ENCODE results near the gene TTBK2.
A peak's percentile ranks its signal among the peaks of the same experiment; 100 is the strongest.

Gene TTBK2

DNA sequence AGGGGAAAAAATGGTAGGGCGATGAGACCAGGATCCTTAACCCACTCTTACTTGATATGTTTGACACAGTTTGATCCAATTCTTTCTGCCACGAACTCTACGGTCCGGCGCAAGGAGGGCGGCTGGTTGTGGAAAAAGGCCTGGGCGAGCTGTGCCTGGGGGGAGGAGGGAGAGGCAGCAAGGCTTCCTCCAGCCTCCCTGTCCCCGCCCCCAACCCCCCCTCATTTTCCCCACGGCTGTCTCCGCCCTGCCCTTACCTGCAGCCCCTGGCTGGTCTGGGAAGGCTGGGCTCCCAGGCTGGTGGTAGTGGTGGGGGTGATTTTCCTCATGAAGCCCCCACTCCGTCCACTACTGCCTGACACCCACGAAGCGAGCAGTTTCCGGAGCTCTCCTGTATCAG, 191.6 kb downstream of the TTBK2 start:
- Histone ChIP-seq H2AFZ (ENCODE audit: low read length) (no peak overlapping the region), H4K91ac (ENCODE audit: low read depth, low read length, poor library complexity) (no peak overlapping the region), H2BK120ac (ENCODE audit: low read depth, low read length) (no peak overlapping the region), H2BK5ac (ENCODE audit: low read length) (no peak overlapping the region), H3K18ac (ENCODE audit: low read length) (no peak overlapping the region), H3K27me3 (ENCODE audit: control insufficient read depth in 3 of 3, insufficient read depth in 3 of 3, low read depth in 1 of 3, low read length in 3 of 3) (no peaks in the 10 kb centered on the region), H2BK15ac (ENCODE audit: low read length) (no peak overlapping the region), H3K4me1 (ENCODE audit: control insufficient read depth in 2 of 2, insufficient read depth in 1 of 2, low read depth in 1 of 2, low read length in 2 of 2) (peaks cover 0 to 2% of the 10 kb centered on the region in 2 donors), H3K79me1 (ENCODE audit: low read depth, low read length) (no peaks in the 10 kb centered on the region), H3K27ac (replicated peaks; ENCODE audit: low read length) (no peak overlapping the region), H2AK5ac (ENCODE audit: low read depth, low read length) (no peak overlapping the region), H2BK12ac (ENCODE audit: low read length) (no peak overlapping the region), H3K4me3 (ENCODE audit: low read length in 2 of 2) (no peak overlapping the region), H3K14ac (ENCODE audit: low read length) (no peak overlapping the region), H3K9me3 (replicated peaks in 1 of 2; ENCODE audit: control insufficient read depth in 2 of 2, insufficient read depth in 1 of 2, low read depth in 1 of 2, low read length in 2 of 2) (no peaks in the 10 kb centered on the region), H3K23ac (ENCODE audit: low read depth, low read length, poor library complexity) (no peak overlapping the region), H4K8ac (ENCODE audit: low read depth, low read length) (no peak overlapping the region), H3K36me3 (replicated peaks in 1 of 2; ENCODE audit: control insufficient read depth in 2 of 2, insufficient read depth in 2 of 2, low read length in 2 of 2) (peaks cover 53 to 98% of the 10 kb centered on the region in 2 donors), H3K4me2 (ENCODE audit: insufficient read depth, low read length, poor library complexity, severe bottlenecking) (no peak overlapping the region), H3K9ac (ENCODE audit: low read depth, low read length, poor library complexity) (no peak overlapping the region), H3K4ac (ENCODE audit: low read length) (no peak overlapping the region)
- WGBS, 2 donors (ENCODE audit: extremely low coverage in 2 of 2, insufficient read length in 2 of 2, insufficient replicate concordance in 1 of 2) = no CpG with 5 or more reads among the region's 14 CpGs
- no peak for DNase-seq (ENCODE audit: low spot score)

DNA sequence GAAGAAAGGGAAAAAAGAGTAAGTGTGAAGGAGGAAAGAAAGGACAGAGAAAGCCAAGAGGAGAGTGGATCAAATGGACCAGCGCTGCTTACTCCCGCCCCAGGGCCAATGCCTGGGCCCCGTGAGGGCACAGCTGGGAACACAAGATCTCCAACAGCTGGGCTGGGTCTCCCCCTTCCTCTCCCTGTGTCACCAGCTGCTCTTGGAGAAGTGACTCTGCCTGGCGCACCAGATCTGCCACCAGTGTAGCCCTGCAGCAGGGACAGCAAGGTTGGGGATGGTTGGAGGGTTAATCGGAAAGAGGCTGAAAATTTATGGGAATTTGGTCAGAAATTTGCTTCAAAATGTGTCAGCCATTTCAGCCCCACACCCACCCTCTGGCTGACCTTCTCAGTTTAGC, 192.0 kb downstream of the TTBK2 start:
- Histone ChIP-seq H3K4ac (ENCODE audit: low read length) (no peak overlapping the region), H2BK15ac (ENCODE audit: low read length) (no peak overlapping the region), H2BK12ac (ENCODE audit: low read length) (no peak overlapping the region), H3K36me3 (replicated peaks in 1 of 2; ENCODE audit: control insufficient read depth in 2 of 2, insufficient read depth in 2 of 2, low read length in 2 of 2) (peaks cover 49 to 98% of the 10 kb centered on the region in 2 donors), H2BK120ac (ENCODE audit: low read depth, low read length) (no peak overlapping the region), H4K8ac (ENCODE audit: low read depth, low read length) (no peak overlapping the region), H3K23ac (ENCODE audit: low read depth, low read length, poor library complexity) (no peak overlapping the region), H3K4me3 (ENCODE audit: low read length in 2 of 2) (no peak overlapping the region), H3K18ac (ENCODE audit: low read length) (no peak overlapping the region), H3K4me2 (ENCODE audit: insufficient read depth, low read length, poor library complexity, severe bottlenecking) (no peak overlapping the region), H3K9me3 (replicated peaks in 1 of 2; ENCODE audit: control insufficient read depth in 2 of 2, insufficient read depth in 1 of 2, low read depth in 1 of 2, low read length in 2 of 2) (no peaks in the 10 kb centered on the region), H3K9ac (ENCODE audit: low read depth, low read length, poor library complexity) (no peak overlapping the region), H3K79me1 (ENCODE audit: low read depth, low read length) (no peaks in the 10 kb centered on the region), H3K14ac (ENCODE audit: low read length) (no peak overlapping the region), H3K27ac (replicated peaks; ENCODE audit: low read length) (no peak overlapping the region), H2AK5ac (ENCODE audit: low read depth, low read length) (no peak overlapping the region), H2AFZ (ENCODE audit: low read length) (no peak overlapping the region), H2BK5ac (ENCODE audit: low read length) (no peak overlapping the region), H4K91ac (ENCODE audit: low read depth, low read length, poor library complexity) (no peak overlapping the region), H3K27me3 (ENCODE audit: control insufficient read depth in 3 of 3, insufficient read depth in 3 of 3, low read depth in 1 of 3, low read length in 3 of 3) (no peaks in the 10 kb centered on the region), H3K4me1 (ENCODE audit: control insufficient read depth in 2 of 2, insufficient read depth in 1 of 2, low read depth in 1 of 2, low read length in 2 of 2) (peaks cover 0 to 2% of the 10 kb centered on the region in 2 donors)
- DNase-seq (ENCODE audit: low spot score) = no peak
- no CpG with 5 or more reads among the region's 5 CpGs for WGBS, 2 donors (ENCODE audit: extremely low coverage in 2 of 2, insufficient read length in 2 of 2, insufficient replicate concordance in 1 of 2)

DNA sequence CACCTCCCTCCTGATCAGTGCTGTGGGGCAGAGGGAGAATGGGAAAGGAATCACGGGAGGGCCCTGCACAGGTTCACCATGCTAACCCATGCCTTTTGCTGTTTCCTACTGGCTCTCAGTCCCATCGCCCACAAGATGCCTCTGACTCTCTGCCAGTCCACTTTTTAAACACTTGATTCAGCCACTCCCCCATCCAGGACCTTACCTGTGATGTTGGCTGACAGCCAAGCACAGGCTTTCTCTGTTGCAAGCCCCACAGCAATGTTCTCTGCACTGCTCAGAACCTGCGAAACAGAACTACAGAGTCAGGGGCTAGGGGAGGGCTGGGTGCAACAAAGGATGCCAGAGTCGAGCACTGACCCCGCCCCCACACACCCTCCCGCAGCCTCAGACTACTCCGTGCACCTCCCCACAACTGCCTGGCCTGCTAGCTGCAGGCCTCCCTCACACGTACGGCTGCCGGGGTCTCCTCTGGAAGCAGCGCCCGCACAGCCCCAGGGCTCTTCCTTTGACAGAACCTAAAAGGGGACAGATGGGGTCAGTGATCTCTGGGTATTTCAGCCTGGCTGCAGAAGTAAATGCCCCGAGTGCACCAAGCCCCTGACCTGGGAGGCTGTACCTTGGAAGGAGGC, 192.7 kb downstream of the TTBK2 start:
- H3K4me2 ChIP-seq (ENCODE audit: insufficient read depth, low read length, poor library complexity, severe bottlenecking) = no peak overlapping the region
- no peak overlapping the region for H2AFZ ChIP-seq (ENCODE audit: low read length)
- no peak overlapping the region for H4K8ac ChIP-seq (ENCODE audit: low read depth, low read length)
- no peak overlapping the region for H3K4me3 ChIP-seq (ENCODE audit: low read length in 2 of 2)
- no peaks in the 10 kb centered on the region for H3K9me3 ChIP-seq (replicated peaks in 1 of 2; ENCODE audit: control insufficient read depth in 2 of 2, insufficient read depth in 1 of 2, low read depth in 1 of 2, low read length in 2 of 2)
- H3K36me3 ChIP-seq (replicated peaks in 1 of 2; ENCODE audit: control insufficient read depth in 2 of 2, insufficient read depth in 2 of 2, low read length in 2 of 2) = peaks cover 50 to 100% of the 10 kb centered on the region in 2 donors
- H2BK120ac ChIP-seq (ENCODE audit: low read depth, low read length) = no peak overlapping the region
- H3K79me1 ChIP-seq (ENCODE audit: low read depth, low read length) = no peaks in the 10 kb centered on the region
- no peak overlapping the region for H2BK15ac ChIP-seq (ENCODE audit: low read length)
- DNase-seq (ENCODE audit: low spot score) = no peak
- no peak overlapping the region for H3K9ac ChIP-seq (ENCODE audit: low read depth, low read length, poor library complexity)
- no peak overlapping the region for H4K91ac ChIP-seq (ENCODE audit: low read depth, low read length, poor library complexity)
- H2AK5ac ChIP-seq (ENCODE audit: low read depth, low read length) = no peak overlapping the region
- no peak overlapping the region for H2BK5ac ChIP-seq (ENCODE audit: low read length)
- no peaks in the 10 kb centered on the region for H3K27me3 ChIP-seq (ENCODE audit: control insufficient read depth in 3 of 3, insufficient read depth in 3 of 3, low read depth in 1 of 3, low read length in 3 of 3)
- no peak overlapping the region for H3K27ac ChIP-seq (replicated peaks; ENCODE audit: low read length)
- H3K14ac ChIP-seq (ENCODE audit: low read length) = no peak overlapping the region
- no peak overlapping the region for H3K4ac ChIP-seq (ENCODE audit: low read length)
- WGBS, 2 donors (ENCODE audit: extremely low coverage in 2 of 2, insufficient read length in 2 of 2, insufficient replicate concordance in 1 of 2) = no CpG with 5 or more reads among the region's 13 CpGs
- H3K4me1 ChIP-seq (ENCODE audit: control insufficient read depth in 2 of 2, insufficient read depth in 1 of 2, low read depth in 1 of 2, low read length in 2 of 2) = peaks cover 0 to 2% of the 10 kb centered on the region in 2 donors
- H2BK12ac ChIP-seq (ENCODE audit: low read length) = no peak overlapping the region
- H3K23ac ChIP-seq (ENCODE audit: low read depth, low read length, poor library complexity) = no peak overlapping the region
- no peak overlapping the region for H3K18ac ChIP-seq (ENCODE audit: low read length)

DNA sequence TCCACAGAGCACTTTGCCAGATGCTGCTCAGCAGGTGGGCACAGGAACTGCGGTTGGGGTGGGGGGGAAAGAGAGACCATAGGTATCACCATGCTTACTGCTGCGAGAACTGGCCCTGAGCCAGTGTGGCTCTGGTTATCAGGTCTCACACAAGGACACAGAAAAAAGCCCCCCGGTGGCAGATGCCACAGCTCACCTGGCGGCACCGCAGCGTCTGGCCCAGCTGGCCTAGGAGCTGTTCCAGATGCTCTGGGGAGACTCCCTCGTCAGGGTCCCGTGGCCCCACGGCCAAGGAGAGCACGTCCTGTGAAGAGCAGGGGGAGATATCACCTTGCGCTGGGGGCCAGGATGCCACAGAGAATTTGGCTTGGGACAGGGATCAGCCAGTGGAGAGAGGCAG, 194.5 kb downstream of the TTBK2 start:
- Histone ChIP-seq H2BK5ac (ENCODE audit: low read length) (no peak overlapping the region), H2AK5ac (ENCODE audit: low read depth, low read length) (no peak overlapping the region), H3K36me3 (replicated peaks in 1 of 2; ENCODE audit: control insufficient read depth in 2 of 2, insufficient read depth in 2 of 2, low read length in 2 of 2) (peaks cover 36 to 99% of the 10 kb centered on the region in 2 donors), H3K4me2 (ENCODE audit: insufficient read depth, low read length, poor library complexity, severe bottlenecking) (no peak overlapping the region), H3K18ac (ENCODE audit: low read length) (no peak overlapping the region), H3K79me1 (ENCODE audit: low read depth, low read length) (no peaks in the 10 kb centered on the region), H3K9me3 (replicated peaks in 1 of 2; ENCODE audit: control insufficient read depth in 2 of 2, insufficient read depth in 1 of 2, low read depth in 1 of 2, low read length in 2 of 2) (no peaks in the 10 kb centered on the region), H3K4me3 (ENCODE audit: low read length in 2 of 2) (no peak overlapping the region), H4K8ac (ENCODE audit: low read depth, low read length) (no peak overlapping the region), H3K9ac (ENCODE audit: low read depth, low read length, poor library complexity) (no peak overlapping the region), H3K27me3 (ENCODE audit: control insufficient read depth in 3 of 3, insufficient read depth in 3 of 3, low read depth in 1 of 3, low read length in 3 of 3) (no peaks in the 10 kb centered on the region), H2AFZ (ENCODE audit: low read length) (no peak overlapping the region), H3K4me1 (ENCODE audit: control insufficient read depth in 2 of 2, insufficient read depth in 1 of 2, low read depth in 1 of 2, low read length in 2 of 2) (peaks cover 0 to 2% of the 10 kb centered on the region in 2 donors), H2BK120ac (ENCODE audit: low read depth, low read length) (no peak overlapping the region), H3K14ac (ENCODE audit: low read length) (peak overlapping the region; percentile 61), H4K91ac (ENCODE audit: low read depth, low read length, poor library complexity) (no peak overlapping the region), H2BK15ac (ENCODE audit: low read length) (no peak overlapping the region), H3K23ac (ENCODE audit: low read depth, low read length, poor library complexity) (no peak overlapping the region), H3K4ac (ENCODE audit: low read length) (no peak overlapping the region), H2BK12ac (ENCODE audit: low read length) (no peak overlapping the region), H3K27ac (replicated peaks; ENCODE audit: low read length) (no peak overlapping the region)
- WGBS, 2 donors (ENCODE audit: extremely low coverage in 2 of 2, insufficient read length in 2 of 2, insufficient replicate concordance in 1 of 2) = no CpG with 5 or more reads among the region's 11 CpGs
- no peak for DNase-seq (ENCODE audit: low spot score)

Data from neuronal stem cell (in vitro differentiated cells).